Measurements from ENCODE around the gene PRICKLE2.

PRICKLE2 gene

DNA sequence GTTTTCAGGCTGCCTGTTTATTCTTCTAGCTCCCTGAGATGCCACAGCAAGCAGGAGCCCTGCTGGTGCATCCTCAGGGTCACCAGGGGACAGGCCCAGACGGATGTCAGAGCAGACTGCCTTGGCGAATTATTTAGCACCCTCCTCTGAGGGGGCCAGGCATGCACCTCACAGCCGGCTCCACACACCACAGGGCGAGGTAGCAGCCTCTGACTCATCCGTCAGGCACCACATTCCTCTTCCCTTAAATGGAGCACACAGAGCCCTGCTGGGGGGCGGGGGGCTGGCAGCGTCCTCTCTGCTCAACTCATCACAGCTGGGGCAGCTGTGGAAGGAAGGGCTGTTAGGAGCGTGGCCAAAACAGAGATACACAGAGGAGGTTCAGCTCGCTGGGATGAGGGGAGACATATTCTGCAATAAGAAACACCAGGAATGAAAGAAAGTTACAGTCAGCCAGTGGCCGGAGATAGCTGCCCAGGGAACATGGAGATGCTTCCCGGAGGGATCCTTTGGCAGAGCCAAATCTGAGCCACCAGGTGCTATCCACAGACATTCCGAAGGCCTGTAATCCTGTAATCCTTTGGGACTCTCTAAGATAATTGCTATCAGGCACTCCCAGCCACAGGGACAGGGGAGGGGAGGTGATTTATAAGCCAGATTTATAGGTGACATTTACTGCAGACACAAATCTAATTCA lies 13.9 kb upstream of the PRICKLE2 start (continued):
- TF ChIP-seq ZNF404 (tag by site-specific recombination; IDR thresholded peaks at IDR 0.05): no peak
- peak; percentile 57 for TF ChIP-seq ZXDB (tag by site-specific recombination; IDR thresholded peaks at IDR 0.05)
- peak; percentile 27 for TF ChIP-seq SP3 (tag by site-specific recombination; IDR thresholded peaks at IDR 0.05)
- TF ChIP-seq REPIN1 (tag by site-specific recombination; IDR thresholded peaks at IDR 0.05; ENCODE audit: low read depth): no peak
- TF ChIP-seq ZFP37 (tag by site-specific recombination; IDR thresholded peaks at IDR 0.05): no peak
- TF ChIP-seq ZNF600 (tag by site-specific recombination; IDR thresholded peaks at IDR 0.05): peak; percentile 75
- no peak for TF ChIP-seq ZNF239 (tag by site-specific recombination; IDR thresholded peaks at IDR 0.05)
- TF ChIP-seq TRIM28 (IDR thresholded peaks at IDR 0.05; ENCODE audit: borderline replicate concordance, low read length): peak; percentile 61; the same call in 1 of the 2 replicates
- TF ChIP-seq HOXA7 (CRISPR knock-in tag; IDR thresholded peaks at IDR 0.05; ENCODE audit: borderline replicate concordance): no peak
- no peak for TF ChIP-seq ZNF623 (tag by site-specific recombination; IDR thresholded peaks at IDR 0.05)
- TF ChIP-seq ZNF433 (tag by site-specific recombination; IDR thresholded peaks at IDR 0.05; ENCODE audit: low read depth): no peak
- no peak for TF ChIP-seq ZNF621 (tag by site-specific recombination; IDR thresholded peaks at IDR 0.05)
- TF ChIP-seq ZNF626 (tag by site-specific recombination; IDR thresholded peaks at IDR 0.05): no peak
- TF ChIP-seq ZBTB49 (tag by site-specific recombination; IDR thresholded peaks at IDR 0.05; ENCODE audit: low read depth): no peak
- no peak for TF ChIP-seq HOXD13 (CRISPR knock-in tag; IDR thresholded peaks at IDR 0.05; ENCODE audit: borderline replicate concordance)
- TF ChIP-seq, protein P1, sequence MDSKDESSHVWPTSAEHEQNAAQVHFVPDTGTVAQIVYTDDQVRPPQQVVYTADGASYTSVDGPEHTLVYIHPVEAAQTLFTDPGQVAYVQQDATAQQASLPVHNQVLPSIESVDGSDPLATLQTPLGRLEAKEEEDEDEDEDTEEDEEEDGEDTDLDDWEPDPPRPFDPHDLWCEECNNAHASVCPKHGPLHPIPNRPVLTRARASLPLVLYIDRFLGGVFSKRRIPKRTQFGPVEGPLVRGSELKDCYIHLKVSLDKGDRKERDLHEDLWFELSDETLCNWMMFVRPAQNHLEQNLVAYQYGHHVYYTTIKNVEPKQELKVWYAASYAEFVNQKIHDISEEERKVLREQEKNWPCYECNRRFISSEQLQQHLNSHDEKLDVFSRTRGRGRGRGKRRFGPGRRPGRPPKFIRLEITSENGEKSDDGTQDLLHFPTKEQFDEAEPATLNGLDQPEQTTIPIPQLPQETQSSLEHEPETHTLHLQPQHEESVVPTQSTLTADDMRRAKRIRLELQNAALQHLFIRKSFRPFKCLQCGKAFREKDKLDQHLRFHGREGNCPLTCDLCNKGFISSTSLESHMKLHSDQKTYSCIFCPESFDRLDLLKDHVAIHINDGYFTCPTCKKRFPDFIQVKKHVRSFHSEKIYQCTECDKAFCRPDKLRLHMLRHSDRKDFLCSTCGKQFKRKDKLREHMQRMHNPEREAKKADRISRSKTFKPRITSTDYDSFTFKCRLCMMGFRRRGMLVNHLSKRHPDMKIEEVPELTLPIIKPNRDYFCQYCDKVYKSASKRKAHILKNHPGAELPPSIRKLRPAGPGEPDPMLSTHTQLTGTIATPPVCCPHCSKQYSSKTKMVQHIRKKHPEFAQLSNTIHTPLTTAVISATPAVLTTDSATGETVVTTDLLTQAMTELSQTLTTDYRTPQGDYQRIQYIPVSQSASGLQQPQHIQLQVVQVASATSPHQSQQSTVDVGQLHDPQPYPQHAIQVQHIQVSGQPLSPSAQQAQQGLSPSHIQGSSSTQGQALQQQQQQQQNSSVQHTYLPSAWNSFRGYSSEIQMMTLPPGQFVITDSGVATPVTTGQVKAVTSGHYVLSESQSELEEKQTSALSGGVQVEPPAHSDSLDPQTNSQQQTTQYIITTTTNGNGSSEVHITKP (tag by site-specific recombination; IDR thresholded peaks at IDR 0.05): no peak; the same call in 1 of the 2 replicates
- TF ChIP-seq ZNF391 (tag by site-specific recombination; IDR thresholded peaks at IDR 0.05; ENCODE audit: borderline replicate concordance, low read depth): no peak
- TF ChIP-seq, protein P2, sequence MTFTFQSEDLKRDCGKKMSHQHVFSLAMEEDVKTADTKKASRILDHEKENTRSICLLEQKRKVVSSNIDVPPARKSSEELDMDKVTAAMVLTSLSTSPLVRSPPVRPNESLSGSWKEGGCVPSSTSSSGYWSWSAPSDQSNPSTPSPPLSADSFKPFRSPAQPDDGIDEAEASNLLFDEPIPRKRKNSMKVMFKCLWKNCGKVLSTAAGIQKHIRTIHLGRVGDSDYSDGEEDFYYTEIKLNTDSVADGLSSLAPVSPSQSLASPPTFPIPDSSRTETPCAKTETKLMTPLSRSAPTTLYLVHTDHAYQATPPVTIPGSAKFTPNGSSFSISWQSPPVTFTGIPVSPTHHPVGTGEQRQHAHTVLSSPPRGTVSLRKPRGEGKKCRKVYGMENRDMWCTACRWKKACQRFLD (tag by site-specific recombination; IDR thresholded peaks at IDR 0.05): no peak
- no peak for TF ChIP-seq ZNF274 (IDR thresholded peaks at IDR 0.05; ENCODE audit: low read length)
- TF ChIP-seq ZNF274 (tag by site-specific recombination; IDR thresholded peaks at IDR 0.05; ENCODE audit: borderline replicate concordance): no peak
- TF ChIP-seq ZNF701 (tag by site-specific recombination; IDR thresholded peaks at IDR 0.05): no peak
- peak; percentile 81 for TF ChIP-seq ZNF335 (tag by site-specific recombination; conservative IDR thresholded peaks at IDR 0.05)
- TF ChIP-seq, protein P3, sequence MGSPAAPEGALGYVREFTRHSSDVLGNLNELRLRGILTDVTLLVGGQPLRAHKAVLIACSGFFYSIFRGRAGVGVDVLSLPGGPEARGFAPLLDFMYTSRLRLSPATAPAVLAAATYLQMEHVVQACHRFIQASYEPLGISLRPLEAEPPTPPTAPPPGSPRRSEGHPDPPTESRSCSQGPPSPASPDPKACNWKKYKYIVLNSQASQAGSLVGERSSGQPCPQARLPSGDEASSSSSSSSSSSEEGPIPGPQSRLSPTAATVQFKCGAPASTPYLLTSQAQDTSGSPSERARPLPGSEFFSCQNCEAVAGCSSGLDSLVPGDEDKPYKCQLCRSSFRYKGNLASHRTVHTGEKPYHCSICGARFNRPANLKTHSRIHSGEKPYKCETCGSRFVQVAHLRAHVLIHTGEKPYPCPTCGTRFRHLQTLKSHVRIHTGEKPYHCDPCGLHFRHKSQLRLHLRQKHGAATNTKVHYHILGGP (tag by site-specific recombination; IDR thresholded peaks at IDR 0.05): no peak
- TF ChIP-seq, protein P4, sequence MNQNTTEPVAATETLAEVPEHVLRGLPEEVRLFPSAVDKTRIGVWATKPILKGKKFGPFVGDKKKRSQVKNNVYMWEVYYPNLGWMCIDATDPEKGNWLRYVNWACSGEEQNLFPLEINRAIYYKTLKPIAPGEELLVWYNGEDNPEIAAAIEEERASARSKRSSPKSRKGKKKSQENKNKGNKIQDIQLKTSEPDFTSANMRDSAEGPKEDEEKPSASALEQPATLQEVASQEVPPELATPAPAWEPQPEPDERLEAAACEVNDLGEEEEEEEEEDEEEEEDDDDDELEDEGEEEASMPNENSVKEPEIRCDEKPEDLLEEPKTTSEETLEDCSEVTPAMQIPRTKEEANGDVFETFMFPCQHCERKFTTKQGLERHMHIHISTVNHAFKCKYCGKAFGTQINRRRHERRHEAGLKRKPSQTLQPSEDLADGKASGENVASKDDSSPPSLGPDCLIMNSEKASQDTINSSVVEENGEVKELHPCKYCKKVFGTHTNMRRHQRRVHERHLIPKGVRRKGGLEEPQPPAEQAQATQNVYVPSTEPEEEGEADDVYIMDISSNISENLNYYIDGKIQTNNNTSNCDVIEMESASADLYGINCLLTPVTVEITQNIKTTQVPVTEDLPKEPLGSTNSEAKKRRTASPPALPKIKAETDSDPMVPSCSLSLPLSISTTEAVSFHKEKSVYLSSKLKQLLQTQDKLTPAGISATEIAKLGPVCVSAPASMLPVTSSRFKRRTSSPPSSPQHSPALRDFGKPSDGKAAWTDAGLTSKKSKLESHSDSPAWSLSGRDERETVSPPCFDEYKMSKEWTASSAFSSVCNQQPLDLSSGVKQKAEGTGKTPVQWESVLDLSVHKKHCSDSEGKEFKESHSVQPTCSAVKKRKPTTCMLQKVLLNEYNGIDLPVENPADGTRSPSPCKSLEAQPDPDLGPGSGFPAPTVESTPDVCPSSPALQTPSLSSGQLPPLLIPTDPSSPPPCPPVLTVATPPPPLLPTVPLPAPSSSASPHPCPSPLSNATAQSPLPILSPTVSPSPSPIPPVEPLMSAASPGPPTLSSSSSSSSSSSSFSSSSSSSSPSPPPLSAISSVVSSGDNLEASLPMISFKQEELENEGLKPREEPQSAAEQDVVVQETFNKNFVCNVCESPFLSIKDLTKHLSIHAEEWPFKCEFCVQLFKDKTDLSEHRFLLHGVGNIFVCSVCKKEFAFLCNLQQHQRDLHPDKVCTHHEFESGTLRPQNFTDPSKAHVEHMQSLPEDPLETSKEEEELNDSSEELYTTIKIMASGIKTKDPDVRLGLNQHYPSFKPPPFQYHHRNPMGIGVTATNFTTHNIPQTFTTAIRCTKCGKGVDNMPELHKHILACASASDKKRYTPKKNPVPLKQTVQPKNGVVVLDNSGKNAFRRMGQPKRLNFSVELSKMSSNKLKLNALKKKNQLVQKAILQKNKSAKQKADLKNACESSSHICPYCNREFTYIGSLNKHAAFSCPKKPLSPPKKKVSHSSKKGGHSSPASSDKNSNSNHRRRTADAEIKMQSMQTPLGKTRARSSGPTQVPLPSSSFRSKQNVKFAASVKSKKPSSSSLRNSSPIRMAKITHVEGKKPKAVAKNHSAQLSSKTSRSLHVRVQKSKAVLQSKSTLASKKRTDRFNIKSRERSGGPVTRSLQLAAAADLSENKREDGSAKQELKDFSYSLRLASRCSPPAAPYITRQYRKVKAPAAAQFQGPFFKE (tag by site-specific recombination; IDR thresholded peaks at IDR 0.05; ENCODE audit: borderline replicate concordance): no peak
- no peak for TF ChIP-seq ZNF654 (tag by site-specific recombination; IDR thresholded peaks at IDR 0.05; ENCODE audit: low read depth)
- TF ChIP-seq ZNF2 (tag by site-specific recombination; IDR thresholded peaks at IDR 0.05): no peak
- peak; percentile 93 for TF ChIP-seq GLIS2 (tag by site-specific recombination; IDR thresholded peaks at IDR 0.05)

Data from HEK293 (cell line).